SK-N-SH treated with all-trans-retinoic acid at 6 μM for 48 hours (cell line): ENCODE measurements around the gene SBF2.
"Not testable (repeated sequence)": the region's sequence is repeated elsewhere in the genome, so short reads cannot be mapped to it uniquely, and the experiment has no call there.

ENCODE experiments used
- ATAC-seq: fragments of 200-7000 bp; cut with Tn5 transposase; 3 replicates; pipeline ENCODE4 v1.9.1; 2020; ENCODE audit warnings: mild to moderate bottlenecking, moderate library complexity
- ARNTL ChIP-seq: fragments of 450-650 bp; formaldehyde crosslinking; IDR thresholded peaks from 2 replicates; pipeline ENCODE4 v1.5.0; 2020; ENCODE audit warnings: low read depth, mild to moderate bottlenecking, moderate library complexity, borderline replicate concordance
- BACH2 ChIP-seq: fragments of 250-450 bp; sonication (Bioruptor Pico); IDR thresholded peaks from 2 replicates; pipeline ENCODE4 v1.9.0; 2021; ENCODE audit warnings: mild to moderate bottlenecking, borderline replicate concordance
- CSDC2 ChIP-seq: fragments of 250-450 bp; sonication (Bioruptor Pico); IDR thresholded peaks from 2 replicates; pipeline ENCODE4 v1.5.0; 2020; ENCODE audit warnings: mild to moderate bottlenecking, moderate library complexity
- ISL1 ChIP-seq: fragments of 250-450 bp; sonication (Bioruptor Pico); IDR thresholded peaks from 2 replicates; pipeline ENCODE4 v2.1.2; 2022; ENCODE audit warnings: mild to moderate bottlenecking, moderate library complexity
- PATZ1 ChIP-seq: fragments of 250-450 bp; sonication (Bioruptor Pico); IDR thresholded peaks from 2 replicates; pipeline ENCODE4 v1.8.0; 2020; ENCODE audit warnings: mild to moderate bottlenecking, moderate library complexity, borderline replicate concordance
- POU6F1 ChIP-seq: fragments of 250-450 bp; sonication (Bioruptor Pico); IDR thresholded peaks from 2 replicates; pipeline ENCODE4 v1.8.0; 2021; ENCODE audit warnings: low read depth, mild to moderate bottlenecking, moderate library complexity, borderline replicate concordance
- TCF4 ChIP-seq: fragments of 250-450 bp; sonication (Bioruptor Pico); IDR thresholded peaks from 2 replicates; pipeline ENCODE4 v1.8.0; 2021; ENCODE audit warnings: mild to moderate bottlenecking, moderate library complexity, borderline replicate concordance
- TOX ChIP-seq: fragments of 250-450 bp; sonication (Bioruptor Pico); IDR thresholded peaks from 2 replicates; pipeline ENCODE4 v1.8.0; 2021; ENCODE audit warnings: mild to moderate bottlenecking, moderate library complexity, borderline replicate concordance
- ZC3H10 ChIP-seq: fragments of 250-450 bp; sonication (Bioruptor Pico); IDR thresholded peaks from 2 replicates; pipeline ENCODE4 v1.5.1; 2021; ENCODE audit warnings: mild to moderate bottlenecking, moderate library complexity
- ZFP3 ChIP-seq: fragments of 250-450 bp; sonication (Bioruptor Pico); IDR thresholded peaks from 2 replicates; pipeline ENCODE4 v1.5.0; 2020; ENCODE audit warnings: mild to moderate bottlenecking, moderate library complexity
- ZNF565 ChIP-seq: fragments of 450-650 bp; formaldehyde crosslinking; conservative IDR thresholded peaks from 2 replicates; pipeline ENCODE4 v1.5.0; 2020; ENCODE audit warnings: low read depth, mild to moderate bottlenecking, moderate library complexity
- ZNF8 ChIP-seq: fragments of 450-650 bp; formaldehyde crosslinking; IDR thresholded peaks from 2 replicates; pipeline ENCODE4 v1.5.0; 2020; ENCODE audit warnings: mild to moderate bottlenecking, moderate library complexity
- TF ChIP-seq, protein P1 (sequence below): fragments of 250-450 bp; sonication (Bioruptor Pico); IDR thresholded peaks from 2 replicates; pipeline ENCODE4 v1.5.1; 2020; ENCODE audit warnings: low read depth, mild to moderate bottlenecking, moderate library complexity
- TF ChIP-seq, protein P2 (sequence below): fragments of 250-450 bp; sonication (Bioruptor Pico); IDR thresholded peaks from 2 replicates; pipeline ENCODE4 v1.5.0; 2020; ENCODE audit warnings: mild to moderate bottlenecking, moderate library complexity
- TF ChIP-seq, protein P3 (sequence below): fragments of 250-450 bp; sonication (Bioruptor Pico); IDR thresholded peaks from 2 replicates; pipeline ENCODE4 v1.5.1; 2021; ENCODE audit warnings: mild to moderate bottlenecking, moderate library complexity

The SBF2 gene

GRCh38 chr11:9947231-9947864, 346.7 kb downstream of the SBF2 start (continued):
- TF ChIP-seq ZFP3 (CRISPR knock-in tag): no peak

GRCh38 chr11:9945680-9946079, 348.3 kb downstream of the SBF2 start:
- ATAC-seq: not testable (repeated sequence)

DNA sequence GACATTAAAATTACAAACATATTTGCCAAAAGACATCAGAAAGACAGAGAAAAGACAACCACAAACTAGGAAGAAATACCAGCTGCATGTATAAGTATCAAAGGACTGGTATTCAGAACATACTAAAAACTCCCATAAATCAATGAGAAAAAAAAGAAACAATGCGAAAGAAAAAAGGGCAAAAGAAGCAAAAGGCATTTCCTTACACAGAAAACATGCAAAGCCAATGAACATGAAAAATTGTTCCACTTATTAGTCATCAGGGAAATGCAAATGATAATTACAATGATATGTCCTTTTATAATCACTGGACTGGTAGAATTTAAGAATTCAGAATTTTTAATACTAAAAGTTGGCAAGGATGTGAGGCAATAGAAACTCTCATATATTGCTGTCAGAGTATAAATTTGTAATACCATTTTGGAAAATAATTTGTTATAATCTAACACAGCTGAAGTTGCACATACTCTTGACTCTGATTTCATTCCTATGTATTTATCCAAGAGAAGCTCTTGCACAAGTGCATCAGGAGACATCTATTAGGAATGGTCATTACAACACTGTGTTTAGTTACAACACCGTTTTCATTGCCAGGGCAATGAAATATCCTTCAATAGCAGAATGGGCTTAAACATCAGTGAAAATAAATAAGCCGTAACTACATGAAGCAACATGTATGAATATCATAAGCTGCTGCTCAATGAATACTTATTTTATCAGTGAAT, 350.5 kb downstream of the SBF2 start:
- peak; percentile 89 for ATAC-seq
- TF ChIP-seq, protein P1, sequence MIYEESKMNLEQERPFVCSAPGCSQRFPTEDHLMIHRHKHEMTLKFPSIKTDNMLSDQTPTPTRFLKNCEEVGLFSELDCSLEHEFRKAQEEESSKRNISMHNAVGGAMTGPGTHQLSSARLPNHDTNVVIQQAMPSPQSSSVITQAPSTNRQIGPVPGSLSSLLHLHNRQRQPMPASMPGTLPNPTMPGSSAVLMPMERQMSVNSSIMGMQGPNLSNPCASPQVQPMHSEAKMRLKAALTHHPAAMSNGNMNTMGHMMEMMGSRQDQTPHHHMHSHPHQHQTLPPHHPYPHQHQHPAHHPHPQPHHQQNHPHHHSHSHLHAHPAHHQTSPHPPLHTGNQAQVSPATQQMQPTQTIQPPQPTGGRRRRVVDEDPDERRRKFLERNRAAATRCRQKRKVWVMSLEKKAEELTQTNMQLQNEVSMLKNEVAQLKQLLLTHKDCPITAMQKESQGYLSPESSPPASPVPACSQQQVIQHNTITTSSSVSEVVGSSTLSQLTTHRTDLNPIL: no peak
- TF ChIP-seq ZFP3 (CRISPR knock-in tag) (no peak), PATZ1 (CRISPR knock-in tag) (no peak), TOX (CRISPR knock-in tag) (no peak)

- no peak for ATAC-seq
- TF ChIP-seq, protein P2, sequence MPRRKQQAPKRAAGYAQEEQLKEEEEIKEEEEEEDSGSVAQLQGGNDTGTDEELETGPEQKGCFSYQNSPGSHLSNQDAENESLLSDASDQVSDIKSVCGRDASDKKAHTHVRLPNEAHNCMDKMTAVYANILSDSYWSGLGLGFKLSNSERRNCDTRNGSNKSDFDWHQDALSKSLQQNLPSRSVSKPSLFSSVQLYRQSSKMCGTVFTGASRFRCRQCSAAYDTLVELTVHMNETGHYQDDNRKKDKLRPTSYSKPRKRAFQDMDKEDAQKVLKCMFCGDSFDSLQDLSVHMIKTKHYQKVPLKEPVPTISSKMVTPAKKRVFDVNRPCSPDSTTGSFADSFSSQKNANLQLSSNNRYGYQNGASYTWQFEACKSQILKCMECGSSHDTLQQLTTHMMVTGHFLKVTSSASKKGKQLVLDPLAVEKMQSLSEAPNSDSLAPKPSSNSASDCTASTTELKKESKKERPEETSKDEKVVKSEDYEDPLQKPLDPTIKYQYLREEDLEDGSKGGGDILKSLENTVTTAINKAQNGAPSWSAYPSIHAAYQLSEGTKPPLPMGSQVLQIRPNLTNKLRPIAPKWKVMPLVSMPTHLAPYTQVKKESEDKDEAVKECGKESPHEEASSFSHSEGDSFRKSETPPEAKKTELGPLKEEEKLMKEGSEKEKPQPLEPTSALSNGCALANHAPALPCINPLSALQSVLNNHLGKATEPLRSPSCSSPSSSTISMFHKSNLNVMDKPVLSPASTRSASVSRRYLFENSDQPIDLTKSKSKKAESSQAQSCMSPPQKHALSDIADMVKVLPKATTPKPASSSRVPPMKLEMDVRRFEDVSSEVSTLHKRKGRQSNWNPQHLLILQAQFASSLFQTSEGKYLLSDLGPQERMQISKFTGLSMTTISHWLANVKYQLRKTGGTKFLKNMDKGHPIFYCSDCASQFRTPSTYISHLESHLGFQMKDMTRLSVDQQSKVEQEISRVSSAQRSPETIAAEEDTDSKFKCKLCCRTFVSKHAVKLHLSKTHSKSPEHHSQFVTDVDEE: no peak
- TF ChIP-seq ISL1 (CRISPR knock-in tag) (no peak), ZNF8 (no peak), TCF4 (CRISPR knock-in tag) (no peak), CSDC2 (no peak), POU6F1 (CRISPR knock-in tag) (no peak), ZC3H10 (no peak)
- TF ChIP-seq, protein P3, sequence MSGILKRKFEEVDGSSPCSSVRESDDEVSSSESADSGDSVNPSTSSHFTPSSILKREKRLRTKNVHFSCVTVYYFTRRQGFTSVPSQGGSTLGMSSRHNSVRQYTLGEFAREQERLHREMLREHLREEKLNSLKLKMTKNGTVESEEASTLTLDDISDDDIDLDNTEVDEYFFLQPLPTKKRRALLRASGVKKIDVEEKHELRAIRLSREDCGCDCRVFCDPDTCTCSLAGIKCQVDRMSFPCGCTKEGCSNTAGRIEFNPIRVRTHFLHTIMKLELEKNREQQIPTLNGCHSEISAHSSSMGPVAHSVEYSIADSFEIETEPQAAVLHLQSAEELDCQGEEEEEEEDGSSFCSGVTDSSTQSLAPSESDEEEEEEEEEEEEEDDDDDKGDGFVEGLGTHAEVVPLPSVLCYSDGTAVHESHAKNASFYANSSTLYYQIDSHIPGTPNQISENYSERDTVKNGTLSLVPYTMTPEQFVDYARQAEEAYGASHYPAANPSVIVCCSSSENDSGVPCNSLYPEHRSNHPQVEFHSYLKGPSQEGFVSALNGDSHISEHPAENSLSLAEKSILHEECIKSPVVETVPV (CRISPR knock-in tag): no peak
- TF ChIP-seq, all 23 proteins: peak for 0
These were observed 352.0 kb downstream of the SBF2 start for GRCh38 chr11:9941991-9942390.

GRCh38 chr11:9939150-9939549, 354.9 kb downstream of the SBF2 start:
- ATAC-seq: not testable (repeated sequence)

- no peak for ATAC-seq
- TF ChIP-seq ARNTL (CRISPR knock-in tag): no peak
- TF ChIP-seq PATZ1 (CRISPR knock-in tag): no peak
- TF ChIP-seq ZNF565: no peak
- TF ChIP-seq, protein P3 (CRISPR knock-in tag): no peak
- TF ChIP-seq TOX (CRISPR knock-in tag): no peak
- TF ChIP-seq BACH2 (CRISPR knock-in tag): no peak
- TF ChIP-seq, all 23 proteins: peak for 0
These were observed 357.3 kb downstream of the SBF2 start for GRCh38 chr11:9936754-9937153.

GRCh38 chr11:9932843-9933242, 361.2 kb downstream of the SBF2 start:
- not testable (repeated sequence) for ATAC-seq
